IPS DF 4.7 (cell line): ENCODE measurements around the gene NNAT.
"Not testable (repeated sequence)": the region's sequence is repeated elsewhere in the genome, so short reads cannot be mapped to it uniquely, and the experiment has no call there.

Experiments
- DNase-seq: peaks from one replicate; pipeline ENCODE4 v3.0.0-alpha.2; 2013; ENCODE audit warnings: low spot score; ENCODE audit errors: extremely low read depth

Gene NNAT

GRCh38 chr20:37521061-37521771 lies at the start of gene NNAT:
TSS of gene NNAT (plus strand) at chr20:37521250. CDS start at chr20:37521332, 82 bp downstream.
- DNase-seq = no peak

- DNase-seq = no peak
Measured at GRCh38 chr20:37471741-37472235, 49.3 kb upstream of the NNAT start.

- not testable (repeated sequence) for DNase-seq
Measured at GRCh38 chr20:37472435-37472834, 48.6 kb upstream of the NNAT start.

- no peak for DNase-seq
Measured at GRCh38 chr20:37473249-37474000, 47.6 kb upstream of the NNAT start.

GRCh38 chr20:37474386-37474785 lies 46.7 kb upstream of the NNAT start:
- DNase-seq = no peak

GRCh38 chr20:37475252-37475651 lies 45.8 kb upstream of the NNAT start:
- no peak for DNase-seq

GRCh38 chr20:37477041-37477440 lies 44.0 kb upstream of the NNAT start:
- no peak for DNase-seq

- no peak for DNase-seq
Measured at GRCh38 chr20:37479266-37479665, 41.8 kb upstream of the NNAT start.

- no peak for DNase-seq
Measured at GRCh38 chr20:37479925-37480691, 40.9 kb upstream of the NNAT start.

- DNase-seq = no peak
Measured at GRCh38 chr20:37480919-37481318, 40.1 kb upstream of the NNAT start.

- DNase-seq = no peak
Measured at GRCh38 chr20:37481610-37482009, 39.4 kb upstream of the NNAT start.

- DNase-seq = no peak
Measured at GRCh38 chr20:37484331-37484730, 36.7 kb upstream of the NNAT start.

GRCh38 chr20:37486209-37486608 lies 34.8 kb upstream of the NNAT start:
- DNase-seq = not testable (repeated sequence)

- no peak for DNase-seq
Measured at GRCh38 chr20:37490663-37491350, 30.2 kb upstream of the NNAT start.

GRCh38 chr20:37492096-37492625 lies 28.9 kb upstream of the NNAT start:
- no peak for DNase-seq

GRCh38 chr20:37492945-37493344 lies 28.1 kb upstream of the NNAT start:
- no peak for DNase-seq

GRCh38 chr20:37494301-37494700 lies 26.7 kb upstream of the NNAT start:
- no peak for DNase-seq

- DNase-seq = no peak
Measured at GRCh38 chr20:37494796-37495195, 26.3 kb upstream of the NNAT start.

GRCh38 chr20:37498066-37498665 lies 22.9 kb upstream of the NNAT start:
- DNase-seq = no peak

GRCh38 chr20:37500311-37500710 lies 20.7 kb upstream of the NNAT start:
- DNase-seq = no peak

- DNase-seq = no peak
Measured at GRCh38 chr20:37501940-37502339, 19.1 kb upstream of the NNAT start.
